HAP-1 (cell line): ENCODE results near the gene MAGEA9.
"Not testable (repeated sequence)": the region's sequence is repeated elsewhere in the genome, so short reads cannot be mapped to it uniquely, and the experiment has no call there.

ENCODE experiments used
- DNase-seq, 2 experiments: peaks; one replicate each; pipeline ENCODE4 v3.0.0-alpha.2; 2016 to 2020; ENCODE audit warnings: low spot score in 2 of 2
- H3K27me3 ChIP-seq: fragments of 250-450 bp; sonication (Bioruptor Pico); 2 replicates; pipeline ENCODE4 v1.5.1; 2020; ENCODE audit warnings: low read depth, mild to moderate bottlenecking, moderate library complexity
- H3K36me3 ChIP-seq: fragments of 250-450 bp; sonication (Bioruptor Pico); replicated peaks from 2 replicates; pipeline ENCODE4 v1.5.1; 2020; ENCODE audit warnings: mild to moderate bottlenecking
- H3K4me1 ChIP-seq: fragments of 250-450 bp; sonication (Bioruptor Pico); 2 replicates; pipeline ENCODE4 v1.5.1; 2020; ENCODE audit warnings: mild to moderate bottlenecking
- H3K4me3 ChIP-seq: fragments of 250-450 bp; sonication (Bioruptor Pico); 2 replicates; pipeline ENCODE4 v1.5.1; 2020; ENCODE audit warnings: mild to moderate bottlenecking, moderate library complexity
- H3K9me3 ChIP-seq: fragments of 250-450 bp; sonication (Bioruptor Pico); 2 replicates; pipeline ENCODE4 v1.5.1; 2020; ENCODE audit warnings: mild to moderate bottlenecking, moderate library complexity
- in situ Hi-C: fragments of 300-500 bp; cut with MboI; formaldehyde crosslinking; loops from 3 replicates; pipeline ENCODE4 v1.14.3; 2020; ENCODE audit warnings: low sequenced_read_pairs, inconsistent platforms, mixed read lengths

MAGEA9 gene

GRCh38 chrX:149830192-149830873 lies 48.6 kb downstream of the MAGEA9 start:
- peak in 1 of 2 experiments; percentile 33 for DNase-seq
- no peaks in the 10 kb centered on the region for H3K4me1 ChIP-seq
- H3K9me3 ChIP-seq: no peaks in the 10 kb centered on the region
- peaks cover 4% of the 10 kb centered on the region; the same call in 1 of the 2 replicates for H3K27me3 ChIP-seq
- H3K4me3 ChIP-seq: no peak overlapping the region
- H3K36me3 ChIP-seq: no peaks in the 10 kb centered on the region
- in situ Hi-C loops: no loop called here

- Histone ChIP-seq H3K4me1 (no peaks in the 10 kb centered on the region), H3K4me3 (no peak overlapping the region), H3K27me3 (peaks cover 4% of the 10 kb centered on the region; the same call in 1 of the 2 replicates), H3K9me3 (no peaks in the 10 kb centered on the region), H3K36me3 (no peaks in the 10 kb centered on the region)
- in situ Hi-C loops: no loop called here
- DNase-seq: no peak
These were observed 49.7 kb downstream of the MAGEA9 start for GRCh38 chrX:149831473-149831872.

- H3K4me3 ChIP-seq, H3K9me3 ChIP-seq, H3K36me3 ChIP-seq, H3K27me3 ChIP-seq, in situ Hi-C loops, H3K4me1 ChIP-seq, DNase-seq: not testable (repeated sequence)
These were observed 55.0 kb downstream of the MAGEA9 start for GRCh38 chrX:149836728-149837127.

- in situ Hi-C loops: no loop called here
- no peak overlapping the region for H3K4me3 ChIP-seq
- H3K4me1 ChIP-seq: no peaks in the 10 kb centered on the region
- H3K27me3 ChIP-seq: 0 out of 2 replicates have a peak, but pooled peaks cover 2% of the 10 kb centered on the region
- H3K9me3 ChIP-seq: no peaks in the 10 kb centered on the region; the same call in 1 of the 2 replicates
- no peaks in the 10 kb centered on the region for H3K36me3 ChIP-seq
- no peak for DNase-seq
These were observed 55.4 kb downstream of the MAGEA9 start for GRCh38 chrX:149837167-149837566.
